HG02840 (cell line): ENCODE measurements around the gene DDX54.
"Not testable (repeated sequence)": the region's sequence is repeated elsewhere in the genome, so short reads cannot be mapped to it uniquely, and the experiment has no call there.

ENCODE experiments used
- ATAC-seq: cut with Tn5 transposase; IDR thresholded peaks from one replicate; pipeline ENCODE4 v1.9.1; 2021; ENCODE audit warnings: mild to moderate bottlenecking, moderate library complexity, moderate number of reproducible peaks; ENCODE audit not compliant: unreplicated experiment, low FRiP score

Gene DDX54

DNA sequence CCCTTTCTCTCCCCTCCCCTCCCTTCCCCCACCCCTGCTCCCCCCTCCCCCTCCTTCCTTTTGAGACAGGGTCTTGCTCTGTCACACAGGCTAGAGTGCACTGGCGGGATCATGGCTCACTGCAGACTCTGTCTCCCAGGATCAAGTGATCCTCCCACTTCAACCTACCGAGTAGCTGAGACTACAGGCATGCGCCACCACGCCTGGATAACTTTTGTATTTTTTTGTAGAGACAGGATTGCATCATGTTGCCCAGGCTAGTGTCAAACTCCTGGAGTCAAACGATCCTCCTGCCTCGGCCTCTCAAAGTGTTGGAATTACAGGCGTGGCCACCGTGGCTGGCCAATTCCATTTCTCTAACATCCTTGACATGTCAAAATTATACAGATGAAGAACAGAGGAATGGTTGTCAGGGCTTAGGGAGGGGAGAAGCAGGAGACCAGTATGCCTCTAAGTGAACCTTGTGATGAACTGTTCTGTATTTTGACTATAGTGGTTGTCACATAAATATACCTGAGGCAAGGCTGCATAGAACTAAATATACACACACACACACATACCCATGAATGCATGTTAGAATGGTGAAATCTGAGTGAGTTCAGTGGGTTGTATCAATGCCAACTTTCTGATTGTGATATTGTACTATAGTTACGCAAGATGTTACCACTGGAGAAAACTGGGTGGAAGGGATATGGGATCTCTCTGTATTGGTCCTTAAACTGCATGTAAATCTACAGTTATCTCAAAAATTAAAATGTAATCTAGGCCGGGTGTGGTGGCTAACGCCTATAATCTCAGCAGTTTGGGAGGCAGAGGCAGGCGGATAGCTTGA lies 39.3 kb downstream of the DDX54 start:
- no peak for ATAC-seq

DNA sequence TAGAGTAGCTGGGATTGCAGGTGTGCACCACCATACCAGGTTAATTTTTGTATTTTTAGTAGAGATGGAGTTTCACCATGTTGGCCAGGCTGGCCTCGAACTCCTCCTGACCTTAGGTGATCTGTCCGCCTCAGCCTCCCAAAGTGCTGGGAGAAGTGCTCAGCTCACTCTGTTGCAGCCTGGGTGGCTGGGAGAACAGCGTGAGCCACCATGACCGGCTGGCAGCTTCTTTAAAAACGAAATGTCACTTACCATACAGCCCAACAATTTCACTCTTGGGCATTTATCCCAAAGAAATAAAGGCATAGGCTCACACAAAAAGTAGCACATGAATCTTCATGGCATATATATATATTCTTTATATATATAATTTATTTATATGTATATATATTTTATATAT lies 40.5 kb downstream of the DDX54 start:
- no peak for ATAC-seq

- ATAC-seq, result no peak
Observed at GRCh38 chr12:113143959-113144358, 41.3 kb downstream of the DDX54 start.

- ATAC-seq, result no peak
Observed at GRCh38 chr12:113142886-113143332, 42.4 kb downstream of the DDX54 start.

GRCh38 chr12:113142173-113142885 lies 42.9 kb downstream of the DDX54 start:
- no peak for ATAC-seq

- not testable (repeated sequence) for ATAC-seq
Observed at GRCh38 chr12:113141716-113142115, 43.6 kb downstream of the DDX54 start.

- no peak for ATAC-seq
Observed at GRCh38 chr12:113140706-113141105, 44.6 kb downstream of the DDX54 start.

GRCh38 chr12:113138826-113139225 lies 46.5 kb downstream of the DDX54 start:
- ATAC-seq, result no peak

DNA sequence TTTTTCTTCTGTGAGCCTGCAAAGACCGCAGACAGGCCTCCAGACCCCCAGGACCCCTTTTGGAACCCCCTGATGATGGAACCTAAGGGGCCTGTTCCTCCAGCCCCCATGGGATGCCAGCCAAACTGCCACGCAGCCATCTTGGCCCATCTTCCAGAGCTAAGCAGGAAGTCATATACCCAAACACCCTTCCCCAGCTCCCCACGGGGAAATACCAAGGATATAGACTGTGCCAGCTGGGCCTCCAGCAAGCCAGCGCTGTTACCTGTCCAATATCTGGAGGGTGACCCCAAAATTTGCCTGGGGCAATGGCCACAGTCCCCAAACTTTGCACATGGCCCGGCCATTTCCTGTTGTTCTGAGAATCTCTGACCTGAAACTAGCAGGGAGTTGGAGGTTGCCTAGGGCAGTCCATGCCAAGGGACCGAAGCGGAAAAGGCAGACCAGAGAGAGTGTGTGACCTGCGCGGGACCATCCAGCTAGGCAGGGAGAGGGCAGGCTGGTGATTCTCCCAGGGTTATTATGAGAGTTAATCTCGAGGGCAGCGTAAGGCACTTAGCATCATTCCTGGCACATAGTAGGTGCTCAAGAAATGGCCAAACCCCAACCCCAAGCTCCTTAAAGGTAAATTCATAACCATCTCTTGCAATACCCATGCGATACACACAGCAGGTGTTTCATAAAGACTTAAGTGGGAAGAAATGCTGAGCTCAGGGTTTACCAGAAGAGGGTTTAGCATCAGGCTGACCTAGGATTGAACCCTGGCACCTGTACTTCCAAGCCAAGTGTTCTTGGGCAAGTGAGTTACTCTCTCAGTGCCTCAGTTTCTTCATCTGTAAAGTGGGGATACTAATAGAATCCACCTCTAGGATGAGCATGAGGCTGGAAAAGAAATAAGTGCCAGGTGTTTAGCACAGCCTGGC lies 47.2 kb downstream of the DDX54 start:
- no peak for ATAC-seq

DNA sequence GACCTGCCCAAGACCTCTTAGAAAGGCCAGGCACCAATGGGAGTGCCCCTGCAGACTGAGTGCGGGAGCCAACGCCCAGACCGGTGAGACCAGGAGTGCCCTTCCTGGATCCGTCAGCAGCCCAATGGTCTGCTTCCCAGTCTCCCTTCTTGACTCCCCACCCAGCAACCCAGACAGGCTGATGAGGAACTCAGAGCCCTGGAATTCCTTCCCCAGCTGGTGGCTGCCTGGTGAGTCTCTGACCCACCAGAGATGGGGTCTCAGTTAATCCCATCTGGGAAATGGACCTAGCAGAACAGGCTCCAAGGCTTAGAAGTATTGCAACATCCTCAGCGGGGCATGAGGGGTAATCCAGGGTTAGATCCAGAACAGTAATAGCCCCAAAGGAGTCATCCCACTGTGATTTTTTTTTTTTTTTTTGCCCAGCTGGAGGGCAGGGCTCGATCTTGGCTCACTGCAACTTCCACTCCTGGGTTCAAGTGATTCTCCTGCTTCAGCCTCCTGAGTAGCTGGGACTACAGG lies 48.2 kb downstream of the DDX54 start:
- no peak for ATAC-seq

- ATAC-seq, result no peak
Observed at GRCh38 chr12:113136128-113136989, 48.9 kb downstream of the DDX54 start.

- ATAC-seq, result no peak
Observed at GRCh38 chr12:113135178-113136127, 49.8 kb downstream of the DDX54 start, which contains the start of gene RASAL1. TSS of gene RASAL1 (minus strand) at chr12:113135761. CDS start at chr12:113135462, 299 bp downstream.

DNA sequence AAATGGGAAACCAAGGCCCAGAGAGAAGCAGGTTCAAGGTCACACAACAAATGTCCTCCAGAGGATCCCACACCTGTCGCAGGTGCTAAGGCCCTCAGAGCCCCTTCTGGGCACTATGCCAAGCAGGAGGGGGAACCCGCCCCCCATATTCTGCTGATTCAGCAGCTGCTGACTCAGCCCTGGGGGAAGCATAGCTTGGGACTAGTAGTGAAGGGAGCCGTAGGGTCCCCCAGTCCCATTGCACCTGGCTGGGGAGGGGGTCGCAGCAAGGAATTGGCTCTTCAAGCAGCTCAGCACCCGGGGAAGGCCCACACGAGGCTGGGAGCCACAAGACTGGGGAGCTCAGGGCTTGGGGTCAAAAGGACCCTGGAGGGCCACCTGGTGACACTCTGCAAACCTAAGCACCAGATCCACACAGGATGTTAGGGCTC lies 50.7 kb downstream of the DDX54 start:
- ATAC-seq, result no peak

GRCh38 chr12:113134071-113134470 lies 51.2 kb downstream of the DDX54 start:
- ATAC-seq, result no peak

DNA sequence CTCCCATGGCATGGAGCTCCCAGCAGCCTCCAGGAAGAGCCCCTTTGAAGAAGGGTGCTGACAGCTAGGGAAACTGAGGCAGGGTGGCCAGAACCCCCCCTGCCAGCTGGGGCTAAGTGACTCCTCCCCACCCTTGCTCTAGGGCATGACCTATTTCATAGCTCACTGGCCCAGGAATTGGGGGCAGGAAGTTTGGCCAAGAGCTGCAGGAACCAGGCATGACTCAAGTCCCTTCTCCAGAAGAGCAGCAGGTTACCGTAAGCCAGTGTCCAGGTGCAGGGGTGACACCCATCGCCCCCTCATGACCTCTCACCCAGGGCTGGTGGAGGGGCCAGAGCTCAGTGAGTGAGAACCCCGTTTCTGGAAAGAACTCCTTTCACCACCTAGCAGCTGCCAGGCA lies 51.6 kb downstream of the DDX54 start:
- ATAC-seq, result no peak

- no peak for ATAC-seq
Observed at GRCh38 chr12:113133036-113133435, 52.2 kb downstream of the DDX54 start.

DNA sequence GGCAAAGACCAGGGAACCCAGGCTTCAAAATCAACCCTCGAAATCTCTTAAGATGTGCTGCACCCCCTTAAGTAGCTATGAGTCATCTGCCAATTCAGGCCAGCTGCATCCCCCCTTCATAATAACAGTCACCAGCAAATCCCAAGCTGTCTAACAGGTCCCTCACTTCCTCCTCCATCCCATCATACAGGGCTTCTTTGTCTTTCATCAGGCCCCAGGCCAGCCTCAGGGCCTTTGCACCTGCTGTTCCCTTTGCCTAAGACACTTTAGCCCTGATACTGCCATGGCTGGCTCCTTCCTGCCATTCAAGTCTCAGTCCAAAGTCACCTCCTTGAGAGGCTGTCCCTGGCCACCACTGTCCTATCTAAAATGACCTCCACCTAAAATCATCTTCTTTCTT lies 53.7 kb downstream of the DDX54 start:
- ATAC-seq, result no peak

DNA sequence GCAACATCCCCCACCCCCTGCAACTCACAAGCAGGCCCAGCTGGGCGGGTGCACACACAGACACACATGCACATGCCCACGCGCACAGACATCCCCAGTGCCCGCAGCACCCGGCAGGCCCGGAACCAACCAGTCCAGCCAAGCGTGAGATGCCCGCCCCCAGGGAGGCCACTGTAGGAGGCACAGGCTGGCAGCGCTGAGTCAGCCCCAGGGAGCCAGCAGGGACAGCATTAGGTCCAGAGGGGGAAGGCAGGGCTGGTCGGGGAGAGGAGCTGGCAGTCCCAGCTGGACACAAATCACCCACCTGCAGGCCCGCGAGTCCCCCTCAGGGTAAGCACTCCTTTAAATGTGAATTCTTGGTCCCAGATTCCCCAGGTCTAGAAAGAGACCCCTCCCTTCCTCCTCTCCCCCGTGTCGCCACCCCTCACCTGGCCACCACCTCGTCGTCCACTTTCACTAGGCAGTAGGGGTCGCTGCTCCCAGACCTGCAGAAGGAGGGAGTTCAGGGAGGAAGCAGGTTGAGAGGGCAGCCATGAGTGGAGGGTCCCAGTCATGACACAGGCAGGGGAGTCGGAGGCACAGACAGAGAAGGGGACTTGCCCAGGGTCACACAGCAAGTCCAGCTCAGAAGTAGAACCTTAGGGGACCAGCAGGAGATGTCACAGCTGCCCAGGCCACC lies 54.7 kb downstream of the DDX54 start:
- no peak for ATAC-seq
